Right ventricle myocardium inferior (tissue), 1 donor: ENCODE results near the gene NKD1. TPM values are rescaled to one million over a fixed set of nuclear protein-coding genes. Genes with fewer than 3 reads are reported as not detected.

Experiments
- ATAC-seq: fragments of 200-7000 bp; cut with Tn5 transposase; one replicate; pipeline ENCODE4 v1.9.1; 2020; ENCODE audit warnings: mild to moderate bottlenecking, moderate library complexity
- DNase-seq: peaks from one replicate; pipeline ENCODE4 v3.0.0; 2021; ENCODE audit errors: missing footprints
- intact Hi-C: fragments of 100-400 bp; cut with DNase I; formaldehyde crosslinking; loops from one replicate; pipeline ENCODE4 v1.11.0; 2022
- total RNA-seq: library from RNA; stranded (reverse); fragmentation: NEBNext Ultra II Directional; extraction: Animal tissue kit (Norgen Biotek cat#: 25700); gene quantifications from one replicate; pipeline ENCODE4 v1.2.1, GENCODE V29; 2021
- donor health status: DM: no; HTN: yes; CAD: no; lungs with severe emphysema.

NKD1 gene
- total RNA-seq, 1 donor from 2014 or later, result 0.43 TPM

- ATAC-seq (no peak), DNase-seq (no peak)
- intact Hi-C loops, result no loop called here
Observed at GRCh38 chr16:50552476-50553101, 4.4 kb downstream of the NKD1 start.

- intact Hi-C loops, result no loop called here
- ATAC-seq, result no peak
- no peak for DNase-seq
Observed at GRCh38 chr16:50553182-50553710, 5.0 kb downstream of the NKD1 start.

GRCh38 chr16:50553731-50554360 is 5.7 kb downstream of the NKD1 start:
- intact Hi-C loops, result no loop called here
- no peak for DNase-seq
- ATAC-seq, result no peak

GRCh38 chr16:50555269-50555875 is 7.2 kb downstream of the NKD1 start:
- intact Hi-C loops, result no loop called here
- ATAC-seq (no peak), DNase-seq (no peak)

GRCh38 chr16:50555952-50556673 is 7.9 kb downstream of the NKD1 start:
- ATAC-seq, result no peak
- no peak for DNase-seq
- intact Hi-C loops, result no loop called here

GRCh38 chr16:50557046-50557445 is 8.8 kb downstream of the NKD1 start:
- ATAC-seq (no peak), DNase-seq (no peak)
- intact Hi-C loops, result no loop called here

- ATAC-seq, result no peak
- intact Hi-C loops, result no loop called here
Observed at GRCh38 chr16:50558913-50559312, 10.7 kb downstream of the NKD1 start.

GRCh38 chr16:50559342-50559741 is 11.1 kb downstream of the NKD1 start:
- DNase-seq (no peak), ATAC-seq (no peak)
- intact Hi-C loops, result no loop called here

More at GRCh38 chr16:50558913-50559312, 10.7 kb downstream of the NKD1 start:
- DNase-seq, result no peak

GRCh38 chr16:50559804-50560514 is 11.8 kb downstream of the NKD1 start:
- no peak for ATAC-seq
- no peak for DNase-seq
- intact Hi-C loops, result no loop called here

- DNase-seq (no peak), ATAC-seq (no peak)
- intact Hi-C loops, result no loop called here
Observed at GRCh38 chr16:50560903-50561863, 13.0 kb downstream of the NKD1 start.

- ATAC-seq (no peak), DNase-seq (no peak)
- intact Hi-C loops, result no loop called here
Observed at GRCh38 chr16:50562657-50563056, 14.5 kb downstream of the NKD1 start.

- intact Hi-C loops, result no loop called here
- DNase-seq, result no peak
- no peak for ATAC-seq
Observed at GRCh38 chr16:50563989-50564388, 15.8 kb downstream of the NKD1 start.

- ATAC-seq, result no peak
- intact Hi-C loops, result no loop called here
- no peak for DNase-seq
Observed at GRCh38 chr16:50565428-50565827, 17.2 kb downstream of the NKD1 start.

GRCh38 chr16:50566014-50566962 is 18.1 kb downstream of the NKD1 start:
- intact Hi-C loops, result no loop called here
- ATAC-seq (peak; percentile 50), DNase-seq (no peak)

- no peak for ATAC-seq
- intact Hi-C loops, result no loop called here
Observed at GRCh38 chr16:50567651-50568050, 19.5 kb downstream of the NKD1 start.

GRCh38 chr16:50568187-50568815 is 20.1 kb downstream of the NKD1 start:
- ATAC-seq (no peak), DNase-seq (no peak)
- intact Hi-C loops, result no loop called here

More at GRCh38 chr16:50567651-50568050, 19.5 kb downstream of the NKD1 start:
- DNase-seq, result no peak
